ENCODE results near the gene KRTAP2-2.
A peak's percentile ranks its signal among the peaks of the same experiment; 100 is the strongest.
"Not testable (repeated sequence)": the region's sequence is repeated elsewhere in the genome, so short reads cannot be mapped to it uniquely, and the experiment has no call there.

KRTAP2-2 gene

GRCh38 chr17:41065829-41066624 is 11.0 kb upstream of the KRTAP2-2 start, which contains the start of gene KRTAP2-4:
Gene KRTAP2-4 (minus strand): TSS chr17:41065879. CDS start chr17:41065845, 34 bp downstream.
- DNase-seq, result no peak
- intact Hi-C loops (cut with DNase I), result no loop called here

GRCh38 chr17:41065016-41065689 is 10.1 kb upstream of the KRTAP2-2 start:
- DNase-seq; intact Hi-C loops (cut with DNase I): not testable (repeated sequence)

- intact Hi-C loops (cut with DNase I), result no loop called here
- DNase-seq, result no peak
These were observed 9.3 kb upstream of the KRTAP2-2 start for GRCh38 chr17:41064301-41064700.

DNA sequence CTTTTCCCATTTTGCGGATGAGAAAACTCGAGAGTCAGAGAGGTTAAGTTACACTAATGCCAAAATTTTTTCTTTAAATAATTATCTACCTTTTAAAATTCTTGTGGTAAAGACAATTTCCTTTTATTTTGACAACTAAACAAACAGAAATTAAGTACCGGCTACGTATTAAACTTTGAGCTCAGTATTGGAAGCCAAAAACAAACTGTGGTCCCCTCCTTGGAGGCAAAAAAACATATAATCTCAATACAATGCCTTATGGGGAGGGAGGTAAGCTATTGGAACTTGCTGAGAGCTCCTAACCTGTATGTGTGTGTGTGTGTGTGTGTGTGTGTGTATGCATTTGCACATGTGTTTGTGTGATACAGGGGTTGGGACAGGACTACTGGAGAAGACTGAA is 8.4 kb upstream of the KRTAP2-2 start:
- intact Hi-C loops (cut with DNase I), result no loop called here
- no peak for DNase-seq

- intact Hi-C loops (cut with DNase I), result no loop called here
- DNase-seq, result no peak
These were observed 6.9 kb upstream of the KRTAP2-2 start for GRCh38 chr17:41061964-41062363.

DNA sequence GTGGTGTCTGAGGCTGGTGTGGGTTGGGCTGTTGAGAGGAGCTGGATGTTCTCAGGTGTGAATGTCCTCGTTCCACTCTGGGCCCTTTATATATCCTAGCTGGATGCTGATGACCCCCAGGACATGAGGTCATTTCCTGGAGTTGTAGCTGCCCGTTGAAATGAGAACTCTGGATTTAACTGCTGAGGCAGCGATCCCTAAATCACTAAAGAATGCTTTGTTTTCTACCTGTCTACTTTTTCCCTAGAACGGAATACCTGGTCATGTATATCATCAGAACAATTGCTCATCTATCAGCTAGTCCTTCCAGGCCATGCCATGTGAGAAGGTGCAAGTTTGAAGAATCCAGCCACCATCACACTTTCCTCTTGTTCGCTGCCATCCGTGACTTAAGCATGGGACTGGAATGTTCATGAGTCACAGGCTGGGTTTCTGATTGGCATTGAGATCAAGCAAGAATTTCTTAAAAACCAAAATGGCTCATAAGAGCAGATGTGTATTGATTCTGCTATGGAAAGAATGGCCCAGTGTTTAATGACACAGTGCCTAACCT is 5.1 kb upstream of the KRTAP2-2 start, which contains the start of gene KRTAP2-3:
KRTAP2-3 (minus strand) TSS at position 63 of the 553 bp plus-strand sequence. CDS start 64 bp downstream, outside the sequence.
- intact Hi-C loops (cut with DNase I), result no loop called here
- DNase-seq, result no peak

- intact Hi-C loops (cut with DNase I); DNase-seq: not testable (repeated sequence)
These were observed 4.4 kb upstream of the KRTAP2-2 start for GRCh38 chr17:41059276-41060051.

DNA sequence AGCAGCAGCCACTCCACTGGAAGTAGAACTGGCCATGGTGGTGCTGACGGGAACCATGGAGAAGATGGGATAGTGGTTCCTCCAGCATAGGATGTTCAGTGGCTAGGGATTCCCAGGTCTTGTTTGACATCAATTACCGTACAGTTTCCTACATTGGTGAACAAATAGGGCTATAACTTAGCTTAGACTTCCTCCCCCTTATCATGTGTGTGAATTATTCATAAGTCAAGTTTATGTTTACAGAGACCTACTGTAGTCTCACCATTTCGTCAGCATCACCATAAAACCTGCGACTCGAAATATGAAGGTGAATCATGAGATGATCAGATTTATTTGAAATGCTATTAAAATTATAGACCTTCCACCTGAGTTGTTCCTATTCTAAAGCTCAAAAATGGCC is 3.7 kb upstream of the KRTAP2-2 start:
- no peak for DNase-seq
- intact Hi-C loops (cut with DNase I), result no loop called here

- DNase-seq, result no peak
- intact Hi-C loops (cut with DNase I), result no loop called here
These were observed 2.5 kb upstream of the KRTAP2-2 start for GRCh38 chr17:41057547-41057946.

- DNase-seq; intact Hi-C loops (cut with DNase I): not testable (repeated sequence)
These were observed 474 bp downstream of the KRTAP2-2 start for GRCh38 chr17:41054556-41054955.

DNA sequence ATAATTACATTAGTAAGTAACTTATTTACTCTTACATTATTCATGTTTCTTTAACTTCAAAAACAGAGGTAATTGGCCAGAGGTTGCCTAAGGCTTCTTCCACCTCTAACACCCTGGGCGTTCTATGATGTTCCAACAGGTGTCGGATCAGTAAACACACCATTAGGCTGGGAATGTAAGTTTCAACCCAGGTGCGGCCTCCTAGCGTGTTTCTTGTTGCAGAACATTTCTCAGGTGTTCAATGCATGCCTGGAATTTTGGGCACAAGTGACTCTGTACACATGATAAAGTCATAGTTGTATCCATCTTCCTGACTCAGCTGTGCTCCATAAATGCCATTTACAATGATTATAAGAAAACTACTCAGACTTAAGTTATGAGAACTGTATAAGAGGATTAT is 1.0 kb downstream of the KRTAP2-2 start:
- no peak for DNase-seq
- intact Hi-C loops (cut with DNase I), result no loop called here

GRCh38 chr17:41052566-41052965 is 2.5 kb downstream of the KRTAP2-2 start:
- DNase-seq, result no peak
- intact Hi-C loops (cut with DNase I), result no loop called here

DNA sequence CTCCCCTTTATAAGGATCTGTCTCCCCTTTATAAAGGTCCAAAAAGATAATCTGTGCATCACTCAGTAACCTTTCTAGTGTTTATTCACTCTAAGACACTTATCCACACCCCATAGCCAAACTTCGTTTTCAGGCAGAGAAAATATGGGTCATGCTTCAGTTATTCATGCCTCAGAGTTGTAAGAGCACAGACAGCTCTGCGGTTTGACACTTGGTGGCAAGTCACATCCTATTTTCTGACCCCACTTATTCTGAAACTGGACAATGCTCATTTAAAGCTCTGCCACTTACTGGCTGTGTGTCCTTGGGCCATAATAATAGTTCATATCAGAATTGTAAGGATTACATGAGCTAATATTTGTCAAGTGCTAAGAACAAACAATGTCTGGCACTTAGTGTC is 5.9 kb downstream of the KRTAP2-2 start:
- DNase-seq, result no peak
- intact Hi-C loops (cut with DNase I), result no loop called here

DNA sequence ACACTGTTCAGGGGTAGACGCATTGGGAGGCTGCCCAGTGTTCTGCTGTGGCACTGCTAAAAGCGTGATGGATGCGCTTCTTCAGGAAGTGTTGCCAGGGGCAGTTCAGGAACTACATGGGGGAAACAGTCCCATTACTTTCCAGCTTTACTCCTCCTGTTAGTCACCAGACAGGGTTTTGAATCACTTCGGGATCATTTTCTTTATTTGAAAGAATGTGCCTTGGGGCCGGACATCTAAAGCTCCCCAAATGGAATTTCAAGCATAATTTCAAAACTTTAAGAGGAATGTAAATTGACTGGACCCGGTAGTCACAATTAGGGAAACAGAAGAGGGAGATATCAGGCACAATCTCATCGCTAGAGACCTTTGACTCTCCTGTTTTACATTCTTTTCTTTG is 6.6 kb downstream of the KRTAP2-2 start:
- no peak for DNase-seq
- intact Hi-C loops (cut with DNase I), result no loop called here

GRCh38 chr17:41046735-41047465 is 8.1 kb downstream of the KRTAP2-2 start, which contains the start of gene KRTAP2-1:
Gene KRTAP2-1 (minus strand): TSS chr17:41047316. CDS start chr17:41047267, 49 bp downstream.
- intact Hi-C loops (cut with DNase I); DNase-seq: not testable (repeated sequence)

DNA sequence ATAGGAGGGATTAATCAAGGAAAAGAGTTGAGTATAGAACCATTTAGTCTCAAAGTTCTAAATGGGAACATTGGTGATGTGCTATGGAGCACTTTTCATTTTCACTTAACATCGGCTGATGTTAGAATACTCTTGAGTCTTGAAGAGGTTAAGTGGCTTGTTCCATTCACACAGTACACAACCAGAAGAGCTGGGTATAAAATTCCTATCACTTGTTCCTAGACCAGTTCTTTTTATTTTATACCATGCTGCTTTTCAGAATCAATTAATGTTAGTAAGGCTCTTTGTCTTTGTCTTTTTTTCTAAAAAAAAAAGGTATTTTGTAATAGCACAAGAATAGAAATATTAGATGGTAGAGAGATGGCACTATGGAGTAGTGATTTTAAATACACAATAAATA is 12.1 kb downstream of the KRTAP2-2 start:
- intact Hi-C loops (cut with DNase I), result no loop called here
- DNase-seq, result no peak

DNA sequence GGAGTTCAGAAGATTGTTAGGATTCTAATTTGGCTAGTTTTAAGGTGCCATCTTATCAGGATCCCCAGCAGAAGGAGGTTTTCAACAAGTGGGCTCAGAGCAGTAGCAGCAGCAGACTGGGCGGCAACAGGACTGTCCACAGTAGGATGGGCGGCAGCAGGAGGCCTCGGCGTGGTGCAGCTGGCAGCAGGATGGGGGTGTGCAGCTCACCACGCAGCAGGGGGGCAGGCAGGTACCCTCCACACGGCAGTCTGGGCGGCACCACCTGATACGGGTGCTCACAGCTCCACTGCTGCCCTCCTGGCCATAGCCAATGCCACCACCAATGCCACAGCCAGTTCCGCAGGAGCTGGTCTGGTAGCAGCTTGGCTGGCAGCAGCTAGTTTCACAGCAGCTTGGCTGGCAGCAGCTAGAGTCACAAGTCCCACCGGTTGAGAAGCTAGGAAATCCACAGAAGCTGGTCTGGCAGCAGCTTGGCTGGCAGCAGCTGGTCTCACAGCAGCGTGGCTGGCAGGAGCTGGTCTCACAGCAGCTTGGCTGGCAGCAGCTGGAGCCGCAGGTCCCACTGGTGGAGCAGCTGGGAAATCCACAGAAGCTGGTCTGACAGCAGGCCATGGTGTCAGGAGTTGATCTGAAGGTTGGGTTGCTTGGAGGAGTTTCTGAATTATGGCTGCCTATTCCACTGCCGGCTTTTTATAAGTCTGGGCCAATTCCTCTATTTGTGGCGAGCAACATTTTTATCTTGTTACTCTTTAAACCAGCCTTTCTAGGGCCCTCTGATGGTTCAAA is 14.1 kb downstream of the KRTAP2-2 start, which contains the start of gene KRTAP1-1:
KRTAP1-1 (minus strand) TSS at position 668 of the 789 bp plus-strand sequence; CDS start at position 615, 53 bp downstream.
- intact Hi-C loops (cut with DNase I), result not testable (repeated sequence)
- peak in 8 of 42 donors; percentile 2 to 49 (median 12) for DNase-seq

Measured in head of caudate nucleus (tissue), 42 donors.